SK-N-MC (cell line): ENCODE data around the gene ADRB2.

Source experiments
- EZH2 ChIP-seq: fragments of 200-600 bp; sonication (generic); IDR thresholded peaks from one replicate; pipeline ENCODE4 v1.6.1; 2017; ENCODE audit warnings: antibody characterized with exemption
- POLR2AphosphoS5 ChIP-seq: IDR thresholded peaks from 2 replicates; pipeline ENCODE4 v1.6.1; 2012; ENCODE audit warnings: mild to moderate bottlenecking, low read depth, low read length, borderline replicate concordance

GRCh38 chr5:148816782-148817181, 9.6 kb upstream of the ADRB2 start:
- TF ChIP-seq POLR2AphosphoS5 (no peak), EZH2 (no peak)
